ENCODE results near the gene MGAT5. TPM values are rescaled to one million over a fixed set of nuclear protein-coding genes. Genes with fewer than 3 reads are reported as not detected.

The MGAT5 gene
- polyA plus RNA-seq, 3 donors from 2014 or later = 2.2 to 7.3 (median 4.0) TPM

GRCh38 chr2:134249755-134250154, 4.1 kb upstream of the MGAT5 start:
- H3K36me3 Mint-ChIP-seq = peaks cover 2 to 18% (median 16%) of the 10 kb centered on the region in 3 donors
- H3K27me3 Mint-ChIP-seq (ENCODE audit: low read depth in 3 of 3) = peaks cover 0 to 5% (median 3%) of the 10 kb centered on the region in 3 donors
- DNase-seq = no peak
- no peak overlapping the region for H3K27ac Mint-ChIP-seq
- H3K9me3 Mint-ChIP-seq = no peaks in the 10 kb centered on the region
- peak overlapping the region in 4 of 5 donors; percentile 1 to 25 (median 14) for H3K4me3 Mint-ChIP-seq
- peaks cover 67 to 89% of the 10 kb centered on the region in 2 donors for H3K4me1 Mint-ChIP-seq

GRCh38 chr2:134250840-134251461, 2.9 kb upstream of the MGAT5 start:
- H3K4me1 Mint-ChIP-seq = peaks cover 58 to 84% of the 10 kb centered on the region in 2 donors
- no peak overlapping the region for H3K27ac Mint-ChIP-seq
- peaks cover 0 to 2% (median 0%) of the 10 kb centered on the region in 6 donors for H3K9me3 Mint-ChIP-seq
- H3K4me3 Mint-ChIP-seq = no peak overlapping the region
- peaks cover 11 to 25% (median 25%) of the 10 kb centered on the region in 3 donors for H3K36me3 Mint-ChIP-seq
- peaks cover 0 to 6% (median 6%) of the 10 kb centered on the region in 3 donors for H3K27me3 Mint-ChIP-seq (ENCODE audit: low read depth in 3 of 3)
- DNase-seq = no peak

- Mint-ChIP-seq H3K4me3 (peak overlapping the region in 1 of 5 donors; percentile 1), H3K27ac (no peak overlapping the region), H3K4me1 (peaks cover 51 to 78% of the 10 kb centered on the region in 2 donors), H3K36me3 (peaks cover 11 to 30% (median 25%) of the 10 kb centered on the region in 3 donors), H3K27me3 (ENCODE audit: low read depth in 3 of 3) (peaks cover 3 to 6% (median 3%) of the 10 kb centered on the region in 3 donors), H3K9me3 (peaks cover 0 to 2% (median 0%) of the 10 kb centered on the region in 6 donors)
- DNase-seq = no peak
Observed at GRCh38 chr2:134252092-134252750, 1.7 kb upstream of the MGAT5 start.

- H3K9me3 Mint-ChIP-seq = peaks cover 0 to 2% (median 0%) of the 10 kb centered on the region in 6 donors
- H3K36me3 Mint-ChIP-seq = peaks cover 11 to 30% (median 25%) of the 10 kb centered on the region in 3 donors
- H3K27ac Mint-ChIP-seq = no peak overlapping the region
- H3K27me3 Mint-ChIP-seq (ENCODE audit: low read depth in 3 of 3) = peaks cover 3 to 4% (median 4%) of the 10 kb centered on the region in 3 donors
- no peak overlapping the region for H3K4me3 Mint-ChIP-seq
- H3K4me1 Mint-ChIP-seq = peaks cover 59 to 78% of the 10 kb centered on the region in 2 donors
- DNase-seq = no peak
Observed at GRCh38 chr2:134253117-134253704, 661 bp upstream of the MGAT5 start.

DNA sequence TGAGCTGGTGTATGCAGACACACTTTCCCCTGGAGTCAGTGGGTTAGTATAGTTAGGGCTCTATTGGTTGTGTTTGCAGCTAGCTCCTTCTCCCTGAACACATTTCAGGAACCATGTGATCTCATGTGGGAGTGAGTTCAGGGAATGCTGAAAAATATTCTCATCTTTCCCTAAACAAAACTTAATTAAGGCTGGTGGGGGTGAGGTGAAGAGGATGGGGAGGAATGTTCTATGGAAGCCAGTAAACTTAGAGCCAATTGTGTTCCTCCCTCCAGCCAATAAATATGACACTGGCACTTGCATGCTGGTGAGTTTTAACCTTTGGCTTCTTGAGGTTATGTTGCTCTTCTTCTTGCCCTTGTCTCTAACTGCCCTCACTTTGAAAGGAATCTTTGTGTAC, 952 bp downstream of the MGAT5 start:
- H3K36me3 Mint-ChIP-seq = peaks cover 11 to 30% (median 25%) of the 10 kb centered on the region in 3 donors
- no peak overlapping the region for H3K27ac Mint-ChIP-seq
- no peak overlapping the region for H3K4me3 Mint-ChIP-seq
- peaks cover 61 to 81% of the 10 kb centered on the region in 2 donors for H3K4me1 Mint-ChIP-seq
- no peak for DNase-seq
- H3K9me3 Mint-ChIP-seq = peaks cover 0 to 2% (median 0%) of the 10 kb centered on the region in 6 donors
- peaks cover 3 to 12% (median 9%) of the 10 kb centered on the region in 3 donors for H3K27me3 Mint-ChIP-seq (ENCODE audit: low read depth in 3 of 3)

DNA sequence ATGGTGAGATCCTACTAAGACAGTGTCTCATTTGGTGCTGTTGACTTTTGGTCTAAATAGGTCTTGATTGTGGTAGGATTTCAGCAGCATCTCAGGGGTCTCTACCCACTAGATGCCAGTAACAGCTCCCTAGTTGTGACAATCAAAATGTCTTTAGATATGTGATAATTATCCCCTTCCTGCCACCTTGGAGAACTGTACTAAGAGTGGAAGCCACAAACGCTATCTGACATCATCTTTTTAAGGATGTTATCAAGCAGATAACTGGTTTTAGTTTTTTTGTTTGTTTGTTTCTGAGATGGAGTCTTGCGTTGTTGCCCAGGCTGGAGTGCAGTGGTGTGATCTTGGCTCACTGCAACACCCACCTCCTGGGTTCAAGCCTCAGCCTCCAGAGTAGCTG, 3.1 kb downstream of the MGAT5 start:
- no peak for DNase-seq
- Mint-ChIP-seq H3K9me3 (peaks cover 0 to 2% (median 0%) of the 10 kb centered on the region in 6 donors), H3K27ac (no peak overlapping the region), H3K4me3 (peak overlapping the region in 2 of 5 donors; percentile 14 to 44), H3K4me1 (peaks cover 59 to 84% of the 10 kb centered on the region in 2 donors), H3K36me3 (peaks cover 11 to 34% (median 30%) of the 10 kb centered on the region in 3 donors), H3K27me3 (ENCODE audit: low read depth in 3 of 3) (peaks cover 7 to 22% (median 12%) of the 10 kb centered on the region in 3 donors)

DNA sequence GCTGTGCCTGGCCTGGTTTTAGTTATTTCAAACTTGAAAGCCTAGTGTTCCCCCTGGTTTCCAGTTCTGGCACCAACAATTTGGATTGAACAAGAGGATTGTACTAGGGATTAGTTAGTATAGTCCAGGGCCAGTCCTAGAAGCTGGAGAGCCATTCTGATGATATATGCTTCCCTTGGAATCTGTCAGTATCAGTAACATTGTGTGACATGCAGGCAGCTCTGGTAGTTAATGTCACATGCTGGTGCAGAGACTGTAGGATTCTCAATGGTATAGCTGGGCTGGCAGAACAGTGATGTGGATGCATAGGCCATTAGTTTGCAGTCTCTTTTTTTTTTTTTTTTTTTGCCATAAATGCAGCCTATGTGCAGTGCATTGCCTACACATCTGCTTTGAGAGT, 3.6 kb downstream of the MGAT5 start:
- Mint-ChIP-seq H3K4me3 (no peak overlapping the region), H3K27ac (no peak overlapping the region), H3K36me3 (peaks cover 11 to 29% (median 25%) of the 10 kb centered on the region in 3 donors), H3K9me3 (peaks cover 0 to 2% (median 0%) of the 10 kb centered on the region in 6 donors), H3K27me3 (ENCODE audit: low read depth in 3 of 3) (peaks cover 7 to 22% (median 12%) of the 10 kb centered on the region in 3 donors), H3K4me1 (peaks cover 53 to 78% of the 10 kb centered on the region in 2 donors)
- DNase-seq = no peak

DNA sequence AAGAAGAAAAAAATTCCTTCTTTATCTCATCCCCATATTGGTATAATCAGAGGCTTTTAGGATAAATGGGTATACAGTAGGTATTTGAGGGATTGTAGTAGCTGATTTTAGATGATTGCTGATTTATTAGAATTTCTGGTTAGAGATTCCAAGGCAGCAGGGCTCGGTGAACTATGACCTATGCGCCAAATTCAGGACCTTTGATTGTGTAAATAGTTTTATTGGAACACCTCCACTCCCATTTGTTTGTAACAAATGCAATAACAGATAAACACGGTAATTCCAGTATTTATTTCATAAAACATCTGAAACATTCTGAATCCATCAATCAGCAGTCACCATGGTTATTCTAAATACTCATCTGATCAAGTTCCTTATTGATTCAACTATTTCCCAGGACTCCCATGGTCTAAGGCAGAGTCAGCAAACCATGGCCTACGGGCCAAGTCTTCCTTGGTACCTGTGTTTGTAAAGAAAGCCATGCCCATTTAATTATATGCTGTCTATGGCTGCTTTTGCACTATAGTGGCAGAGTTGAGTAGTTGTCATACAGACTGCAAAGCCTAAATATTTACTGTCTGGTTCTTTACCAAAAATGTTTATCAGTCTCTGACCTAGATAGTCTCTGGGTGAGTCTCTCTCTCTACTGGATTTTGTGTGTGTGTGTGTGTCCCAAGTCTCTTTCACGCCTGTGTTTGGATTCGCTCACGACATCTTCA, 4.3 kb downstream of the MGAT5 start:
- peaks cover 15 to 33% (median 23%) of the 10 kb centered on the region in 3 donors for H3K36me3 Mint-ChIP-seq
- peaks cover 0 to 2% (median 0%) of the 10 kb centered on the region in 6 donors for H3K9me3 Mint-ChIP-seq
- DNase-seq = no peak
- H3K4me1 Mint-ChIP-seq = peaks cover 55 to 78% of the 10 kb centered on the region in 2 donors
- peaks cover 7 to 22% (median 14%) of the 10 kb centered on the region in 3 donors for H3K27me3 Mint-ChIP-seq (ENCODE audit: low read depth in 3 of 3)
- H3K4me3 Mint-ChIP-seq = peak overlapping the region; percentile 18 to 80 (median 71)
- H3K27ac Mint-ChIP-seq = peak overlapping the region; percentile 2 to 62 (median 42)

GRCh38 chr2:134258684-134259388, 5.0 kb downstream of the MGAT5 start:
- Mint-ChIP-seq H3K27ac (peak overlapping the region; percentile 2 to 62 (median 42)), H3K36me3 (peaks cover 15 to 31% (median 19%) of the 10 kb centered on the region in 3 donors), H3K27me3 (ENCODE audit: low read depth in 3 of 3) (peaks cover 7 to 21% (median 14%) of the 10 kb centered on the region in 3 donors), H3K9me3 (peaks cover 0 to 2% (median 0%) of the 10 kb centered on the region in 6 donors), H3K4me1 (peaks cover 53 to 72% of the 10 kb centered on the region in 2 donors), H3K4me3 (peak overlapping the region; percentile 18 to 80 (median 71))
- peak; percentile 65 to 72 (median 65) for DNase-seq

DNA sequence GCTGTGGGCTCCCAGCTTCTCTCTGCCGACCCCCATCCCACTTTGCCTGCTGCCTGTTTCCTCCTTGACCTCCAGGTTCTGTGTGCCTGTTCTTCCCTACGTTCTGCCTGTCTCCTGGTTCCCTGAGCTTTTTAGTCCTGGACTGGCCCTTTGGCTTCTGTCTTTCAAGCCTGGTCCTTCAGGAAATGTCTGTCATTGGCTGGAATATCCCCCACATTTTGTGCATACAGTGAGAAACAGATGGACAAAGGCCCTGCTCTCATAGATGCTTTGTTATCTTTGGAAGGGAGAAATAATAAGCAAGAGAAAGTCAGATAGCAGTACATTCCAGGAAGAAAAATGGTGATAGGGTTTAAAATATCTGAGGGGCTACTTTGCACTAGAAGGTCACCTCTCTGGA, 5.7 kb downstream of the MGAT5 start:
- Mint-ChIP-seq H3K4me1 (peaks cover 51 to 68% of the 10 kb centered on the region in 2 donors), H3K36me3 (peaks cover 13 to 25% (median 14%) of the 10 kb centered on the region in 3 donors), H3K9me3 (peaks cover 0 to 2% (median 0%) of the 10 kb centered on the region in 6 donors), H3K4me3 (peak overlapping the region in 3 of 5 donors; percentile 41 to 74 (median 42)), H3K27ac (peak overlapping the region in 3 of 6 donors; percentile 37 to 62 (median 47)), H3K27me3 (ENCODE audit: low read depth in 3 of 3) (peaks cover 7 to 21% (median 14%) of the 10 kb centered on the region in 3 donors)
- DNase-seq = no peak

- Mint-ChIP-seq H3K4me3 (peak overlapping the region in 1 of 5 donors; percentile 74), H3K9me3 (peaks cover 0 to 2% (median 0%) of the 10 kb centered on the region in 6 donors), H3K36me3 (peaks cover 9 to 21% (median 10%) of the 10 kb centered on the region in 3 donors), H3K4me1 (peaks cover 51 to 68% of the 10 kb centered on the region in 2 donors), H3K27ac (peak overlapping the region in 1 of 6 donors; percentile 62), H3K27me3 (ENCODE audit: low read depth in 3 of 3) (peaks cover 7 to 21% (median 16%) of the 10 kb centered on the region in 3 donors)
- DNase-seq = no peak
Observed at GRCh38 chr2:134259994-134260393, 6.1 kb downstream of the MGAT5 start.

DNA sequence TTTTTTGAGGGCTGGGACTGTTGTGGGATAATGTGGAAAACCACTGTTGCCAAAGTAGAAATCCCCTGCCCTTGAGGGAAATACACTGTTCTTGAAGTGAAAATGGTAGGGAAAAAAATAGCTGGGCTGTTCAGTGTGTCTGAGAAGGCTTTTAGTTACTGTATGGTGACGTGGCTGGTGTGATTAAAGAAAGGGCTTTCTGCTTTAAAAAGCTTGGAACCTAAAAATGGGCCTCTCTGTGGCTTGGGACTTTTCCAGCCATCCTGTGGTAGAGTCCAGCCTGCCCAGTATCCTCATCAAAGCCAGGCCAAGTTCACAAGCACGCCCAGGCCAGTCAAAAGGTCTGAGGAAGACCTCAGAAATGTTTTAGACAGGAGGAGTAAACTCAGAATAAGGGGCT, 6.8 kb downstream of the MGAT5 start:
- no peak for DNase-seq
- H3K4me1 Mint-ChIP-seq = peaks cover 48 to 63% of the 10 kb centered on the region in 2 donors
- H3K9me3 Mint-ChIP-seq = no peaks in the 10 kb centered on the region
- peaks cover 4 to 19% (median 9%) of the 10 kb centered on the region in 3 donors for H3K36me3 Mint-ChIP-seq
- H3K4me3 Mint-ChIP-seq = no peak overlapping the region
- peaks cover 7 to 20% (median 17%) of the 10 kb centered on the region in 3 donors for H3K27me3 Mint-ChIP-seq (ENCODE audit: low read depth in 3 of 3)
- no peak overlapping the region for H3K27ac Mint-ChIP-seq

Measured in immature natural killer cell (primary cell).